ENCODE results near the gene SLCO4A1.

DNA sequence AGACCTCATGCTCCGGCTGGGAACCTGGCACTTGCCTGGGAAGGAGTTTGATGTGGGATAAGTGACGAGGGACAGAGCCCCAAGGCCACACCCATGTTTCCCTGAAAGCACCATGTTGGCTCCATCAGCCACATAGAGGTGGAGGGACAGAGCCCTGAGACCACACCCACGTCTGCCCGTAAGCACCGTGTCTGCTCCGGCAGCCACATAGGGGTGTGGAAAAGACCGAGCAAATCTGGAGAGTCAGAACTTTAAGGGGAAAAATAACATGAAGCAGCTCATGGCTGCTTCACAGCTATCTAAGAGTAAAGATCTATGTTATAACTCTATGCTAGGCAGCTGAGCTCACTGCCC lies 15.3 kb downstream of the SLCO4A1 start:
- TF ChIP-seq, protein P1, sequence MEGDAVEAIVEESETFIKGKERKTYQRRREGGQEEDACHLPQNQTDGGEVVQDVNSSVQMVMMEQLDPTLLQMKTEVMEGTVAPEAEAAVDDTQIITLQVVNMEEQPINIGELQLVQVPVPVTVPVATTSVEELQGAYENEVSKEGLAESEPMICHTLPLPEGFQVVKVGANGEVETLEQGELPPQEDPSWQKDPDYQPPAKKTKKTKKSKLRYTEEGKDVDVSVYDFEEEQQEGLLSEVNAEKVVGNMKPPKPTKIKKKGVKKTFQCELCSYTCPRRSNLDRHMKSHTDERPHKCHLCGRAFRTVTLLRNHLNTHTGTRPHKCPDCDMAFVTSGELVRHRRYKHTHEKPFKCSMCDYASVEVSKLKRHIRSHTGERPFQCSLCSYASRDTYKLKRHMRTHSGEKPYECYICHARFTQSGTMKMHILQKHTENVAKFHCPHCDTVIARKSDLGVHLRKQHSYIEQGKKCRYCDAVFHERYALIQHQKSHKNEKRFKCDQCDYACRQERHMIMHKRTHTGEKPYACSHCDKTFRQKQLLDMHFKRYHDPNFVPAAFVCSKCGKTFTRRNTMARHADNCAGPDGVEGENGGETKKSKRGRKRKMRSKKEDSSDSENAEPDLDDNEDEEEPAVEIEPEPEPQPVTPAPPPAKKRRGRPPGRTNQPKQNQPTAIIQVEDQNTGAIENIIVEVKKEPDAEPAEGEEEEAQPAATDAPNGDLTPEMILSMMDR (IDR thresholded peaks at IDR 0.05) = no peak
- TF ChIP-seq POLR2A (IDR thresholded peaks at IDR 0.05) = no peak
